Measurements from ENCODE around the gene ARAP1.

GRCh38 chr11:72710278-72710677 is 41.9 kb downstream of the ARAP1 start:
- no peak for TF ChIP-seq POLR2A (IDR thresholded peaks at IDR 0.05)
- TF ChIP-seq, protein P1, sequence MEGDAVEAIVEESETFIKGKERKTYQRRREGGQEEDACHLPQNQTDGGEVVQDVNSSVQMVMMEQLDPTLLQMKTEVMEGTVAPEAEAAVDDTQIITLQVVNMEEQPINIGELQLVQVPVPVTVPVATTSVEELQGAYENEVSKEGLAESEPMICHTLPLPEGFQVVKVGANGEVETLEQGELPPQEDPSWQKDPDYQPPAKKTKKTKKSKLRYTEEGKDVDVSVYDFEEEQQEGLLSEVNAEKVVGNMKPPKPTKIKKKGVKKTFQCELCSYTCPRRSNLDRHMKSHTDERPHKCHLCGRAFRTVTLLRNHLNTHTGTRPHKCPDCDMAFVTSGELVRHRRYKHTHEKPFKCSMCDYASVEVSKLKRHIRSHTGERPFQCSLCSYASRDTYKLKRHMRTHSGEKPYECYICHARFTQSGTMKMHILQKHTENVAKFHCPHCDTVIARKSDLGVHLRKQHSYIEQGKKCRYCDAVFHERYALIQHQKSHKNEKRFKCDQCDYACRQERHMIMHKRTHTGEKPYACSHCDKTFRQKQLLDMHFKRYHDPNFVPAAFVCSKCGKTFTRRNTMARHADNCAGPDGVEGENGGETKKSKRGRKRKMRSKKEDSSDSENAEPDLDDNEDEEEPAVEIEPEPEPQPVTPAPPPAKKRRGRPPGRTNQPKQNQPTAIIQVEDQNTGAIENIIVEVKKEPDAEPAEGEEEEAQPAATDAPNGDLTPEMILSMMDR (IDR thresholded peaks at IDR 0.05), result no peak
